ENCODE measurements around the gene MED12. TPM values are rescaled to one million over a fixed set of nuclear protein-coding genes. Genes with fewer than 3 reads are reported as not detected.

MED12 gene
- total and polyA plus RNA-seq, 2 of the 8 experiments (the other 6 are each of a cell fraction or from before 2014, with no cell fraction given): 19.4 to 48.9 TPM

GRCh38 chrX:71081330-71082123 is 36.9 kb upstream of the MED12 start:
- WGBS, 2 experiments (ENCODE audit: extremely low coverage in 1 of 2, insufficient coverage in 1 of 2, insufficient read length in 1 of 2, insufficient replicate concordance in 2 of 2, low coverage in 1 of 2, low lambda C conversion rate in 2 of 2, missing lambda C conversion rate in 1 of 2): 81% methylated on average over 3 of the region's 3 CpGs; no CpG with 5 or more reads in 1 of the 2 experiments
- CTCF ChIA-PET (ENCODE audit: partially characterized antibody): interaction anchor here (0.8 kb wide), 1 partner anchor 81 kb away, joined by 3 read pairs; no protein-coding TSS in a partner anchor
- Histone ChIP-seq H2BK12ac (ENCODE audit: low read depth, low read length) (no peak overlapping the region), H2BK120ac (replicated peaks; ENCODE audit: low read depth, low read length) (no peak overlapping the region), H3K23ac (ENCODE audit: insufficient read length) (no peak overlapping the region), H2AK5ac (ENCODE audit: low read depth, low read length) (no peak overlapping the region), H3K18ac (ENCODE audit: extremely low read depth, low read length) (no peak overlapping the region), H2AFZ (ENCODE audit: low read length) (no peak overlapping the region), H3K4me2 (ENCODE audit: insufficient read depth in 1 of 2, low read depth in 2 of 2, low read length in 2 of 2) (no peak overlapping the region), H3K9me3 (ENCODE audit: insufficient read depth in 2 of 2, low read depth in 1 of 2, low read length in 1 of 2) (no peaks in the 10 kb centered on the region), H3K27ac (ENCODE audit: low read depth, low read length) (no peak overlapping the region), H3K79me2 (ENCODE audit: control insufficient read depth in 1 of 2, insufficient read depth in 2 of 2, low read length in 2 of 2) (no peaks in the 10 kb centered on the region), H3K4ac (replicated peaks; ENCODE audit: insufficient read length, low read depth, low read length) (no peak overlapping the region), H2BK15ac (ENCODE audit: low read length) (no peak overlapping the region), H3K23me2 (ENCODE audit: low read depth, low read length) (no peaks in the 10 kb centered on the region), H3K9ac (replicated peaks in 1 of 4; ENCODE audit: extremely low read depth in 1 of 4, low read depth in 3 of 4, low read length in 3 of 4) (no peak overlapping the region), H2BK20ac (ENCODE audit: low read length) (no peak overlapping the region), H4K91ac (replicated peaks; ENCODE audit: insufficient read length, low read length) (no peak overlapping the region), H4K8ac (ENCODE audit: extremely low read depth, insufficient read depth, low read length) (no peak overlapping the region), H3K79me1 (ENCODE audit: low read depth, low read length) (no peaks in the 10 kb centered on the region), H2BK5ac (ENCODE audit: low read depth, low read length) (no peak overlapping the region), H3K36me3 (ENCODE audit: control insufficient read depth in 2 of 4, insufficient read depth in 4 of 4, low read length in 3 of 4) (no peaks in the 10 kb centered on the region), H3K4me1 (replicated peaks in 1 of 4; ENCODE audit: control insufficient read depth in 3 of 4, insufficient read depth in 4 of 4, low read length in 3 of 4) (no peaks in the 10 kb centered on the region), H3K14ac (ENCODE audit: insufficient read length) (no peak overlapping the region), H3K27me3 (replicated peaks in 1 of 4; ENCODE audit: control insufficient read depth in 3 of 4, extremely low read depth in 1 of 4, insufficient read depth in 3 of 4, low read length in 3 of 4) (no peaks in the 10 kb centered on the region), H3K4me3 (ENCODE audit: extremely low read depth in 1 of 4, insufficient read depth in 2 of 4, low read depth in 3 of 4, low read length in 4 of 4) (no peak overlapping the region), H4K5ac (ENCODE audit: insufficient read length, low read depth, low read length) (no peak overlapping the region), H4K20me1 (replicated peaks in 1 of 2; ENCODE audit: control insufficient read depth in 1 of 2, insufficient read depth in 2 of 2, low read length in 2 of 2) (no peaks in the 10 kb centered on the region), H3K56ac (replicated peaks; ENCODE audit: insufficient read length, low read depth, low read length) (no peak overlapping the region)
- DNase-seq (ENCODE audit: low read depth in 1 of 2, low spot score in 2 of 2): no peak
- POLR2A ChIA-PET (ENCODE audit: partially characterized antibody): no interaction called here
- no peak for FAIRE-seq
- TF ChIP-seq NANOG (IDR thresholded peaks at IDR 0.05; ENCODE audit: insufficient read depth, low read depth, low read length, poor library complexity, severe bottlenecking) (no peak), ZNF274 (IDR thresholded peaks at IDR 0.05; ENCODE audit: borderline replicate concordance, extremely low read depth, low read length) (no peak), EZH2 (IDR thresholded peaks at IDR 0.05; ENCODE audit: low read depth, low read length, severe bottlenecking) (no peak)

Data from H1 (cell line).